ENCODE data around the gene RFTN2. TPM values are rescaled to one million over a fixed set of nuclear protein-coding genes. Genes with fewer than 3 reads are reported as not detected.
A peak's percentile ranks its signal among the peaks of the same experiment; 100 is the strongest.
"Not testable (repeated sequence)": the region's sequence is repeated elsewhere in the genome, so short reads cannot be mapped to it uniquely, and the experiment has no call there.

RFTN2 gene
- total RNA-seq, 1 donor from 2014 or later, result 22.8 TPM

DNA sequence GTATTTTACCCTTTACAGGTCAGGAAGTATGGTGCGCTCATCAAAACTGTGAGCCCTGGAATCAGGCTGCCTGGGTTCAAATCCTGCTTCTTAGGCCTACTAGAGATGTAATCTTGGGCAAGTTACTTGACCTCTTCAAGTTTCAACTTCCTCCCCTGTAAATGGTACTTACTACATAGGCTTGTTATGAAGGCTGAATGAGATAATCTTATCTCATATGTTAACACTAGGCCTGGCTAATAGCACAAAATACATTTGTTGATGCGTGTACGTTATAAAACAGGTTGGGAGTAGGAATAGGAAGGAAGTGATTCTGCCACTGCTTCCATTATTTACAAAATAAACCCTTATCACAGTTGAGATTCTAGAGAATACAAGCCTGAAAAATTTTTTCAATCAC is 1.7 kb upstream of the RFTN2 start:
- DNase-seq (ENCODE audit: low spot score in 2 of 2) (no peak), FAIRE-seq (no peak)

DNA sequence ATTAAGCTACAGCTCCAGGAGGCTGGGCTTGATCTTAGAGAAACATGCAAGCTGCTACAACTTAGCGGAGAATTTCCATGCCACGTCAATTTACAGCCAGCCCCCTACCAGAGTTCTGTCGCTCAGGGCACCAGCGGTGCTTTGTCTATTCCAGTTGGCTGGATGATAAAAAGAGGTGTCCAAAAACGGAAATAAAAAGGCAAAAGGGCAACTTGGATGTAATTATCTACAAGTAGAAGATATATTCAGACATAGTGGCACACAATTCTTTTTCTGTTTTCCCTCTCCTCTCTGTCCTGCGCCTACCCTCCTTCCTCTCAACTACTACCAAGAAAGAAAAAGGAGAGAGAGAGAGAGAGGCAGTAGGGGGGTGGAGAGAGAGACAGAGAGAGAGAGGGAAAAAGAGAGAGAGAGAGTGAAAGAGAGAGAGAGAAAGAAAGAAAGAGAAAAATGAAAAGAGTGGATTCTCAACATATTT is 363 bp upstream of the RFTN2 start:
- no peak for DNase-seq (ENCODE audit: low spot score in 2 of 2)
- no peak for FAIRE-seq

DNA sequence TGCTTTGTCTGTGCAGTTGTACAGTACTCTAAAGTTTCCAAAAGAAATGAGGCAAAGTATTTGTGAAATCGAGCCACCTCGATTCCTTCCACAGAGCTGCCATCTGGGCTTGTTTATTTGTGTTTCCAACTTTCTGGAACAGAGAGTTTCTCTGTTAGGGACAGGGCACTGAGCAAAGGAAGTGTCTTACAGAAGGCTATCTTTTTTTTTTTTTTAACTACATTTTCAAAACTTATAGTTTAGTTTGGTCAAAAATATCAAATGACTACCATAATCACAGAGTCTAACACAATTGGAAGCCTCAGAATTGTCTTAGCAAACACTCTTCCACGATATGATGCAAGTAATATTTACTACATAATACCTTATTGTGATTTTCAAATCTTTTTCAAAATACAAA is 796 bp downstream of the RFTN2 start:
- peak in 1 of 2 donors; percentile 13 for DNase-seq (ENCODE audit: low spot score in 2 of 2)
- FAIRE-seq, result peak; percentile 36

DNA sequence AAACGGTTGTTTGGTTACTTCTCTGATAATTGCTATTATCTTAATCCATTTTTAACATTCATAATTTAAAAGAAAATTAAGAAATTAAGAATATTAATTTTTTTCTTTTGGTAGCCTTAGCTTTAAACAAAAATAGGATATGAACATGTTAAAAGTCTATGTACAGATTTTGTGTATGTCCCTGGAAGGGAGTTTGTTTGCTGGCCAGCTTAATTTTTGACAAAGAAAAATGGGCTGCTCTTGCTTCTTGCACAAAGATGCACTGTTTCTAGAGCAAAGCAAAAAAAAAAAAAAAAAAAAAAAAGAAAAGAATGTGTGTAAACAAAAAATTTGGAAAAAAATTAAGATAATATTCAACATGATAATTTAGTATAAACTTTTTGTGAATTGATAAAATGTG is 1.3 kb downstream of the RFTN2 start:
- FAIRE-seq (peak; percentile 93), DNase-seq (ENCODE audit: low spot score in 2 of 2) (no peak)

DNA sequence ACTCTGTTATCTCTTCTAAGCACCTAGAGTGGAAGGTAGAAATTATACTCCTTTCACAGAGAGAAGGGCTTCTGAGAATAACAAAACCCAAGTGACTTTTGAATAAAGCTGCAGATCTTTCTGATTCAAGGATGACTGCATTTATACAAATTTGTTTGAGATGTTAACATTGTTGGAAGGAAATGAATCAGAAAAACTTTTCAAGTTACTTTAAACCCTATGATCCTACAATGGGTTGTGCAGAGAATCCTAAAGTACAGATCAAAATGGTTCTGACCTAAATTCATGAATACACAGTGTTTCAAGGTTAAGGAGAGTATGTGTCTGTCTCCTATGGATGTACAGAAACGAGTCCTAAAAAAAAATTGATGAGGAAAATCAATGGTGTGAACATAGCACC is 1.8 kb downstream of the RFTN2 start:
- no peak for FAIRE-seq

DNA sequence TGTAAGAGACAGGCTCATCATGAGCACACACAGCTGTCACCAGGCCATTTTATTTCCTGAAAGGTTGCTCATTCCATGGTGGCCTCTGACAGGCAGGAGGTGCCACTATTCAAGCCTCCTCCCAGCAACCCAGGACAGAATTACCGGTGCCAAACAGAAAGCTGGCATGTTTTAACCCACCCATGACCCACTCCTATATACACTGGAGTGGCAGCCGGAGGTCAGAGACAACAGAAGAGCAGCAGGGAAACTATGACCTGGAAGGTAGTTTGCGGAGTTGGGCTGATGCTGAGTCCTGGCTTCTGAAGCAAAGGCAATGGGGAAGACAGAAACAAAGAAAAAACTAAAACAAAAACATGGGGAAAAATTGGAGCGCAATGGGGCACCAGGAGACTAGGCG is 2.3 kb downstream of the RFTN2 start:
- no peak for DNase-seq (ENCODE audit: low spot score in 2 of 2)

More for the DNA sequence above, 1.8 kb downstream of the RFTN2 start:
- no peak for DNase-seq (ENCODE audit: low spot score in 2 of 2)

DNA sequence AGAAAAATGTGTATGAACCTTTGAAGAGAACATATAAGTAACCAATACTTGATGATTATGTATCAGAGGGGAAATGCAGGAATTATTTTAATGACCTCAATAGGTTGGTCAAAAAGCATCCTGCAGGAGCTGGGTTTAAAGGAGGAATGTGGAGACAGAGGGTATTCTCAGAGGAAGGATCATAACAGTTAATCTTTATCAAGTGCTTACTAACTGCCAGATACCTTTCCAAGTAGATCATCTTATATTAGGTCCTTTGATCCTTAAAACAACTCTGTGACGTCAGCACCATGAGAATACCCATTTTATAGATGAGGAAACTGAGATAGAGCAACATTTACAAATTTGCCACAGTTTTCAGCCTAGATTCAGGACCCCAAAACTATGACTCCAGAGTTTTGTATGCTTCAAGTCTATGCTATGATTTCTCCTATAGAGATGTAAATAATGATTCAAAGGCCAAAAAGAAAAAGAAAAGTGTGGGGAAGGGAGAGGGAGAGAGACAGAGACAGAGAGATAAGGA is 3.0 kb downstream of the RFTN2 start:
- no peak for FAIRE-seq
- no peak for DNase-seq (ENCODE audit: low spot score in 2 of 2)

More for the DNA sequence above, 2.3 kb downstream of the RFTN2 start:
- no peak for FAIRE-seq

DNA sequence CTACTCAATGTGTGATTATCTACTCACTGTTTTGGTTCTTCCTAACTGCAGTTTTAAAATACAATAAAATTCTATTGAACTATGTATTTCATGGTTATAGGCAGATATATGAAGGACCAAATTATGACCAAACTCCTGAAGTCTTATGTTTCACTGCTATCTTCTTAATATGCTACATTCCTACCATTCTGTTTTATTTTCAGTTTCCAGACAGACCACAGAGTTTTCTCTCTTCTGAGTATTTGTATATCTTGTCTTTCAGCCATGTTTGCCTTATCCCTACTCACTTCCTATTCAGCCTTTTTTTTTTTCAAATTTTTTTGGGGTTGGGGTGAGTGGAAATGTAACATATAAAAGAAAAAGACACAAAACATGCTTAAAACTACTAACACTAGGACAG is 6.3 kb downstream of the RFTN2 start:
- DNase-seq (ENCODE audit: low spot score in 2 of 2) (no peak), FAIRE-seq (no peak)

DNA sequence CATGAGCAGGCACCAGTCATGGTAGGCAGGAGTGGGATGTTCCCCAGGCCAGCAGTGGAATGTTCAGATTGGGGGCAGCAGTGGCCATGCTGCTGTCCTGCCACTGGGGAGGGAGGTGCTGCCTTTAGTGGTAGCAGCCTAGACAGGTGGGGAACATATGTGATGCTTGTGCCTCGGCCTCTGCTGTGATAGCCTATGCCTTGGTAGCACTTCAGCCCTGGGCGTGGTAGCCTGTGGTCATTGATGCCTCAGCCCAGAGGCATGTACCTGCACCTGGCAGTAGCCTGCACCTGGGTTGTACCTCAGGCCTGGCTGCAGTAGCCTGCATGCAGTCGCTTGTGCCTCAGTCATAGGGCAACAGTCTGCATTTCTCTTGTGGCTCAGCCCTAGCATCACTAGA is 7.1 kb downstream of the RFTN2 start:
- FAIRE-seq (no peak), DNase-seq (ENCODE audit: low spot score in 2 of 2) (no peak)

DNA sequence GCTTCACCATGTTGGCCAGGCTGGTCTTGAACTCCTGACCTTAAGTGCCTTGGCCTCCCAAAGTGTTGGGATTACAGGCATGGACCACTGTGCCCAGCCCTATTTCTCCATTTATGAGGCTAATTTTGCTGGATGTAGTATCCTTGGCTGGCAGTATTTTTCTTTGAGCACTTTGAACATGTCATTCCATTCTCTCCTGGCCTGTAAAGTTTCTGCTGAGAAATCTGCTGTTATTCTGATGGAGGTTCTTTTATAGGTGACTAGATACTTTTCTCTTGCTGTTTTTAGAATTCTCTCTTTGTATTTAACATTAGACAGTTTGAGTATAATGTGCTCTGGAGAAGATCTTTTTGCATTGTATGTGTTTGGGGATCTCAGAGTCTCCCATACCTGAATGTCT is 9.1 kb downstream of the RFTN2 start:
- no peak for DNase-seq (ENCODE audit: low spot score in 2 of 2)
- FAIRE-seq, result no peak

DNA sequence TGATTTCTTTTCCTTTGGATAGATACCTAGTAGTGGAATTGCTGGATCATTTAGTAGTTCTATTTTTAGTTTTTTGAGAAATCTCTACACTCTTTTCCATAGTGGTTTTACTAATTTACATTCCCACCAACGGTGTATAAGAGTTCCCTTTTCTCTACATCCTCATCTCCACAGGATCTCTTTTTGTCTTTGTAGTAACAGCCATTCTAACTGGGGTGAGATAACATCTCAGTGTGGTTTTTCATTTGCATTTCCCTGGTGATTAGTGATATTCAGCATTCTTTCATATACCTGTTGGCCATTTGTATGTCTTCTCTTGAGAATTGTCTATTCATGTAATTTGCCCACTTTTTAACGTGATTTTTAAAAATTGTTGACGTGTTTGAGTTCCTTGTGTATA is 13.8 kb downstream of the RFTN2 start:
- DNase-seq (ENCODE audit: low spot score in 2 of 2), result no peak
- no peak for FAIRE-seq

DNA sequence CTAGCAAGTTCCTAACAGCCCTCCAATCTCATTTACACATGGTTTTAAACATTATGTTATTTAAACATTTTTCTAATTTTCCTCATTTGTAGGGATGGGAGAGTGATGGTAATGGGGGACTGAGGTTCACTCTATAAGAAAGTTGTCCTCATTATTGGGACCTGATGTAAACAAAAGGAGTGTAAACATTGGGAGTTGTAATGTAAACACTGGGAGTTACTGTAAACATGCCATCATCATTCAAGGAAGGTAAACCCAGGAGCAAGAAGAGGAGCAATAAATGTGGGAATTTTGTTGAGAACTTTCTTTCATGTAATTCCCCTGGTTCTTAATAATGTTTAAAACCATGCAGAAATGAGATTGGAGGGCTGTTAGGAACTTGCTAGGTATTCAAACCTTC is 17.8 kb downstream of the RFTN2 start:
- DNase-seq (ENCODE audit: low spot score in 2 of 2) (no peak), FAIRE-seq (no peak)

DNA sequence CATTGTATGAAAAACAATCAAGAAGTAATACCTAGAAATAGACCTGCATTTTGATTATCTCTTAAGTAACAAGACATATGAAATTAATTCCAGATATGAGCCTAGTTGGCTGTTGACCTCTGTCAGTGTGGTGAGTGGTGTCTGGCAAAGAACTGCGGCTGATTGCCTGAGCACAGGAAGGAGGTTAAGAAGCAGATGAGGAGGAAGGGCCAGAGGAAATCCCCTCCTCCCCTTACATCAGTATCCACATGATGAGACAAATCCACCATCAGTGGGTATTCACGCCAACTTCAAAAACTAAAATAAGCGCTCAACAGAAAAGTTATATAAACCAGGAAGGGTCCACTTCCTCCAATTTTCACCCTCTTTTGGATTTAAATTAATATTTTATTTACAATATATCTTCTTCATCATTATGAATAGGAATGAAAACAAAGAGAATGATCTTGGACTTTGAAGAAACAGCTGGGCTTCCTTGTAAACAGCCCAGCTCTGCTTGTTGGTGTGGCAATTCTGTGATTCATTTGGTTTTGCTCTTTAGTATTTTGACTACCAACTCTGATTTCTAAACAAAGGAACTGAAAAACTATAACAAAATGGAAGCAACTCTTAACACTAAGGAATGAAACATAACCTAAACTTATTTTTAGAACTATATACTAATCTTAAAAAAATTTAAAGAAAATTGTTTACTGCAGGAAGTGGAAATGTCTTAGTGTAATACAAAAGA is 27.3 kb downstream of the RFTN2 start:
- DNase-seq (ENCODE audit: low spot score in 2 of 2) (no peak), FAIRE-seq (no peak)

DNA sequence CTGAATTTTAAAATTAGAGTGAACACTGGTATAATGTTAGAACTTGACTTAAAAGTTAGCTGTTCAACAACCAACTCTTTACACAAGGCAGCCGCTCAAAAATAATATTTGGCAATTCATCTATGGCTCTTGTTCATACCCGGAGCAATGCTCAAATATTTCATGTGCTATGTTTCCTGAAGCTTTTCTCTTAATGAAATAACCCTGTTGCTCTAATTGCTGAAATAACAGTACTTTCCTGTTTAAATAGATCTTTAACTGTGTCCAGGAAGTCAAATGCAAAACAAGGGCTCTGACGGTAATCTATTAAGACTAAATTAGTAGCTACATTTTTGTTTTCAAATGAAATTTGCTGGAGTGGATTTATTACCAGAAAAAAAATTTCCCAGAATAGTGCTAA is 33.7 kb downstream of the RFTN2 start:
- no peak for FAIRE-seq
- no peak for DNase-seq (ENCODE audit: low spot score in 2 of 2)

DNA sequence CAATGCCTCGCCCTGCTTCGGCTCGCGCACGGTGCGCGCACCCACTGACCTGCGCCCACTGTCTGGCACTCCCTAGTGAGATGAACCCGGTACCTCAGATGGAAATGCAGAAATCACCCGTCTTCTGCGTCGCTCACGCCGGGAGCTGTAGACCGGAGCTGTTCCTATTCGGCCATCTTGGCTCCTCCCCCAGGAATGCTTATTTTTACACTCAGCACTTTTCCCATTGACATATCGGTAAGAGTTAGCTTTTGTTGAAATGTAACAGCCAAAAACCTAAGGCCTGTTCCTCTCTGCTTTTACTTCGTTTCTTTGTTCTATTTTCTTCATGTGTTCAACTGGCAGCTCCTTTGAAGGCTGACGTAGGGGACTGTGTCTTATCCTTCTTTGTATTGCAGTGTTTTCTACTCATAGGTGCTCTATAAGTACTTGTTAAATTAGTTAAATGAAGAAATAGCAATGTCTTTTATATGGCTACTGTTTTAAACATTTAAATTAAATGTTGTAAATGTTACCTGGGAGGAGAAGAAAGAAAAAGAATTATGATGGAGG is 34.7 kb downstream of the RFTN2 start:
- not testable (repeated sequence) for DNase-seq (ENCODE audit: low spot score in 2 of 2); FAIRE-seq

DNA sequence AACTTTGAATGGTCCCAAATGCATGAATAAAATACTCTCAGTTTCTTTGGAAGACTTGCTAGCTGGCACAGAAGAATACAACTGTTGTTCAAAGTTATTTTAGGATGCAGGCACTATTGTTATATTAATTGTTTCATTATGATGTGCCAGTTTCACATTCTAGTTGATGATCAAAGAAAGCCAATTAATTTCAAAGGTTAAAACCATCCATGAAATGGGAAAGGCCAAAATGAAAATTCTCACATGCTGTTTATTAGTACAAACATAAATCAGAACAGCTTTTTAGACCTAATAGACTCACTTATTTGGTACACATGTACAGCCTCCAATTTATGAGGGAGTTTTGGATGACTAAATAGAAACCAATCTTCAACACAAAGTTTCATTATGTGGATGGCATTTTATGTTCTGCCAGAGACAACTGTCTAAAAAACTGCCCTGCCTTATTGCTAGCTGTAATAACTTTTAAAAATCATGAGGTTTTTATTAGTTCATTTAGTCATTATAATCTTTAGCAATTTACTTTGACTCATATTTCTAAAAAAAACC is 42.2 kb downstream of the RFTN2 start:
- DNase-seq (ENCODE audit: low spot score in 2 of 2) (no peak), FAIRE-seq (peak; percentile 28)

DNA sequence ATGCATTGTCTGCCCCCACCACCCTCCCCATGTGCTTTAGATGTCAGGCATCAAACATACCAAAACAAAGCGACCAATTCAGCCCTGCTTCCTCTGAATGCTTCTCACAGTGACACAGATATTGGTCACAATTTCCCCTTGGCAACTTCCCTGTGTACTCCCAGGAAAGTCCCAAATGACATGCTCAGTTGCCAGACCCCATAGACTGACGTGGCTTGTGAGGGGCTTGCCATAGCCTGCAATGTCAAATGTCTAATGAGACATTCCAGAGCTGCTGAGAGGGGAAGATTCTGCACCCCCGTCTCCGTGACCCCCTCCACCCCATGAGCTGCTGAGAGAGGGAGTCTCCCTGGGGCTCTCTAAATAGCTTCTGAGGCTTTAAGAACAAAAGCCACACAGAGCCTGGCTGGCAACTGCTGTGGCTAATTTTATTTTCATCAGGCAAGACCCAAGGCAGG is 47.3 kb downstream of the RFTN2 start:
- DNase-seq (ENCODE audit: low spot score in 2 of 2), result no peak
- FAIRE-seq, result peak; percentile 17

DNA sequence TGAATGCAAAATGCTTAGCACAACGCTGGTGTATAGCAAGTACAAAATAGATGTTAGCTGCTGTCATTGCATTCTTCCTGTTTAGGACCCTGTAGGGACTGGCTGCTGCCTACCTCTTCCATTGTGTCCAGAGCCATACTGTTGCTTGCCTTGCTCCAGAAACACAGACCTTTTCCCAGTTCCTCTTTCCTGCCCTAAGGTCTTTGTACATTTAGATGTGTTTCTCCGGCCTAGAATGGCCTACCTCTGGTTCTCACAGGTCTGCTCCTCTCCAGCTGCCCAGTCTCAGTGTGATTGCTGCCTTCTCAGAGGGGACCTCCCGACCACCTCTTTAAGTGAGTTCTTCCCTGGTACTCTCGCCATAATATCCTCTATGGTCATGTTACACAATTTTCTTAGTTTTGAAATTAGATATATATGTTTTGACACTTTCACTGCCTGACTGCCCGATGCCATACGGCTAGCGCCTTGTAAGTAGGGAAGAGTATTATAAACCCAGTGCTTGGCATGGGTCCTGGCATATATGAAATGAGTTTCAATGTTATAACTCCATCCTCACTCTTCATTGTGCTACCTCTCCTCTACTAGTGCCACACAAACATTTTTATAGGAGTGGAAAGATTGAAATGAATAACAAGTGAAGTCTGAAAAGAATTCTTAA is 48.3 kb downstream of the RFTN2 start:
- DNase-seq (ENCODE audit: low spot score in 2 of 2) (no peak), FAIRE-seq (no peak)

DNA sequence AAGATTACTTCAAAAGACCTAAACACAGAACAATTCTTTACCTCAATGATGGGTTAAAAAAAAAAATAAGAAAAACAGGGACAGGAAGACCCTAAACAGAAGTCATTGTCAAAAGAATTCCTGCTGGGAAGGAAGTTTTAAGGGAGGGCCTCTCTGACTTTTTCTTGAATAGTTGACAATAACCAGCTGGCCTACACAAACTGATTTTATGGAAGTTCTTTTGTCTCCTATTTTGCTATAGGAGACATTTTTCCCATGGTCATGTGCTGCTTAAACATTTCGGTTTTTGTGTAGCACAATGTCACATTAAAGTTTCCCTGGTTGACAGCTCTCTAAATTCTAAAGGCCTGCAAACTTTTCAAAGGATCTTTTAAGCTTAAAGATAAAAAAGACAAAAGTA is 55.3 kb downstream of the RFTN2 start:
- DNase-seq (ENCODE audit: low spot score in 2 of 2) (no peak), FAIRE-seq (no peak)

DNA sequence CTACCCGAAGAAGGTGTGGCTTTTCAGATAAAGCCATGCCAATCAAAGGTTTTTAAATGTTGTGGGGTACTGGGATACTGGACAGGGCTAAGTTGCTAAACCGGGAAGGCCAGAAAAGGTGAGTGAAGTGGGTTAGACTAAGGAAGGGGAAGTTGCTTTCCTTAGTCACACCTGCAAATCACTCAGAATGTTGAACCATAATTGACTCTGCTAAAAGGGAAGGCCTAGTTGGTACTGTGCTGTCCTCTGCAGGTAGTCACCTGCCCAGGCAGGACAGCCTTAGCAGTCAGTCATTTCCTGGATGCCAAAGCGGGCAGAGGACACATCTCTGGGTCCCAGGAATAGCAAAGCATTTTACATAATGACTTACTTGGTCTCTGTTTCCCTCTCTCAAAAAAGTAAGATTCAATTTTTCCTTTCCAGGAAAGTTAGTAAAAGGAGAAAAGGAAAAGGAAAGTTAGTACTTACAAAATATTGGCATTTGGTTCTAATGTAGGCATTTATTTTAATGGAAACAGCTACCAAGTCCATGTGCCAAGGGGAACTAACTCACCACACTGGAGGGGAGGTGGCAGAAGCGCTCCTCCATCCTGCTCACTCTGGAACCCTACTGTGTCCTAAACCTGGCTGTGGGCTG is 60.3 kb downstream of the RFTN2 start:
- no peak for FAIRE-seq
- DNase-seq (ENCODE audit: low spot score in 2 of 2), result no peak

DNA sequence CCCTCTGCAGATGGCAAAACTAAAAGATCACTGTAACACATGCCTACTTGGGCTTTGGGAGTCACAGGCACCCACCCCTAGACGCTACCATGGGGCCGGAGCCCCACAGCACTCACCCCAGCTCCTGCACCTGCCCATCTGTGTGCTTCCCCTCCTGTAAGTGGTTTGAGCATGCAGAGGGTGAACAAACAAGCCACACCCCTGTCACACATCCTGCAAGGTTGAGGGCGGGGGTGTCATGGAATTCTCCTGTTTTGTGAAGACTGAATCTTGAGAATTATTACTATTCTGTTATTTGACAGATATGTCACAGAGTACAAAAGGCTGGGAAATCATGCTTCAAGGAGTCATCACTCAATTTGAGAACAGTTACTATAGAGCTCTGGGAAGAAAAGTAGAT is 60.9 kb downstream of the RFTN2 start:
- DNase-seq (ENCODE audit: low spot score in 2 of 2) (no peak), FAIRE-seq (no peak)

Measured in frontal cortex (tissue), 4 donors.